ENCODE measurements around the gene RAG2. TPM values are rescaled to one million over a fixed set of nuclear protein-coding genes. Genes with fewer than 3 reads are reported as not detected.

RAG2 gene
- total RNA-seq, 1 donor from 2014 or later = not detected

- H3K27ac ChIP-seq (ENCODE audit: low read depth, low read length) = no peak overlapping the region
- Mint-ChIP-seq H3K9me3 (ENCODE audit: unreplicated experiment) (peaks cover 5% of the 10 kb centered on the region), H3K4me1 (ENCODE audit: low read depth, unreplicated experiment) (peaks cover 13% of the 10 kb centered on the region), H3K36me3 (ENCODE audit: low read depth, unreplicated experiment) (peaks cover 11% of the 10 kb centered on the region), H3K4me3 (ENCODE audit: unreplicated experiment) (no peak overlapping the region), H3K27ac (ENCODE audit: unreplicated experiment) (no peak overlapping the region), H3K27me3 (ENCODE audit: low read depth, unreplicated experiment) (peaks cover 11% of the 10 kb centered on the region)
- peaks cover 14% of the 10 kb centered on the region for H3K4me1 ChIP-seq (ENCODE audit: insufficient read depth, low read length)
- no peak overlapping the region for H3K4me3 ChIP-seq (ENCODE audit: insufficient read depth, low read depth, low read length)
- no peaks in the 10 kb centered on the region for H4K20me1 ChIP-seq (ENCODE audit: insufficient read depth, low read length)
- no peaks in the 10 kb centered on the region for H3K27me3 ChIP-seq (ENCODE audit: insufficient read depth, low read length)
- H3K79me2 ChIP-seq (ENCODE audit: insufficient read depth, low read length) = no peaks in the 10 kb centered on the region
- H2AFZ ChIP-seq (ENCODE audit: low read depth, low read length) = no peak overlapping the region
- no peak for FAIRE-seq
- H3K9me3 ChIP-seq (ENCODE audit: insufficient read depth, low read depth, low read length) = peaks cover 3% of the 10 kb centered on the region
- peak overlapping the region; percentile 9 for H3K4me2 ChIP-seq (ENCODE audit: low read length)
- no peak overlapping the region for H3K9ac ChIP-seq (ENCODE audit: low read length)
- no peak for TF ChIP-seq EZH2 (IDR thresholded peaks at IDR 0.05; ENCODE audit: insufficient read depth, low read length)
- no peak for TF ChIP-seq CTCF (IDR thresholded peaks at IDR 0.05; ENCODE audit: insufficient read depth, low read depth, low read length)
- H3K36me3 ChIP-seq (ENCODE audit: insufficient read depth, low read length) = no peaks in the 10 kb centered on the region
- peak; percentile 6 for DNase-seq (ENCODE audit: low read depth)
Measured at GRCh38 chr11:36578458-36578857, 19.6 kb downstream of the RAG2 start.

GRCh38 chr11:36577859-36578258 is 20.2 kb downstream of the RAG2 start:
- peak overlapping the region; percentile 52 for H3K27ac ChIP-seq (ENCODE audit: low read depth, low read length)
- H3K9ac ChIP-seq (ENCODE audit: low read length) = peak overlapping the region; percentile 48
- no peak overlapping the region for H3K27ac Mint-ChIP-seq (ENCODE audit: unreplicated experiment)

More at GRCh38 chr11:36577859-36578258, 20.2 kb downstream of the RAG2 start:
- peaks cover 5% of the 10 kb centered on the region for H3K9me3 Mint-ChIP-seq (ENCODE audit: unreplicated experiment)
- H3K79me2 ChIP-seq (ENCODE audit: insufficient read depth, low read length) = no peaks in the 10 kb centered on the region
- H3K36me3 ChIP-seq (ENCODE audit: insufficient read depth, low read length) = no peaks in the 10 kb centered on the region
- TF ChIP-seq CTCF (IDR thresholded peaks at IDR 0.05; ENCODE audit: insufficient read depth, low read depth, low read length) (no peak), EZH2 (IDR thresholded peaks at IDR 0.05; ENCODE audit: insufficient read depth, low read length) (no peak)
- peak overlapping the region; percentile 54 for H3K4me2 ChIP-seq (ENCODE audit: low read length)
- FAIRE-seq (no peak), DNase-seq (ENCODE audit: low read depth) (peak; percentile 73)
- peaks cover 11% of the 10 kb centered on the region for H3K36me3 Mint-ChIP-seq (ENCODE audit: low read depth, unreplicated experiment)
- no peak overlapping the region for H2AFZ ChIP-seq (ENCODE audit: low read depth, low read length)
- H4K20me1 ChIP-seq (ENCODE audit: insufficient read depth, low read length) = no peaks in the 10 kb centered on the region
- no peaks in the 10 kb centered on the region for H3K27me3 ChIP-seq (ENCODE audit: insufficient read depth, low read length)
- H3K4me3 Mint-ChIP-seq (ENCODE audit: unreplicated experiment) = no peak overlapping the region
- H3K27me3 Mint-ChIP-seq (ENCODE audit: low read depth, unreplicated experiment) = peaks cover 9% of the 10 kb centered on the region
- H3K4me3 ChIP-seq (ENCODE audit: insufficient read depth, low read depth, low read length) = no peak overlapping the region
- peaks cover 14% of the 10 kb centered on the region for H3K4me1 ChIP-seq (ENCODE audit: insufficient read depth, low read length)
- peaks cover 13% of the 10 kb centered on the region for H3K4me1 Mint-ChIP-seq (ENCODE audit: low read depth, unreplicated experiment)
- peaks cover 3% of the 10 kb centered on the region for H3K9me3 ChIP-seq (ENCODE audit: insufficient read depth, low read depth, low read length)
